ENCODE data around the gene CYS1.

CYS1 gene

DNA sequence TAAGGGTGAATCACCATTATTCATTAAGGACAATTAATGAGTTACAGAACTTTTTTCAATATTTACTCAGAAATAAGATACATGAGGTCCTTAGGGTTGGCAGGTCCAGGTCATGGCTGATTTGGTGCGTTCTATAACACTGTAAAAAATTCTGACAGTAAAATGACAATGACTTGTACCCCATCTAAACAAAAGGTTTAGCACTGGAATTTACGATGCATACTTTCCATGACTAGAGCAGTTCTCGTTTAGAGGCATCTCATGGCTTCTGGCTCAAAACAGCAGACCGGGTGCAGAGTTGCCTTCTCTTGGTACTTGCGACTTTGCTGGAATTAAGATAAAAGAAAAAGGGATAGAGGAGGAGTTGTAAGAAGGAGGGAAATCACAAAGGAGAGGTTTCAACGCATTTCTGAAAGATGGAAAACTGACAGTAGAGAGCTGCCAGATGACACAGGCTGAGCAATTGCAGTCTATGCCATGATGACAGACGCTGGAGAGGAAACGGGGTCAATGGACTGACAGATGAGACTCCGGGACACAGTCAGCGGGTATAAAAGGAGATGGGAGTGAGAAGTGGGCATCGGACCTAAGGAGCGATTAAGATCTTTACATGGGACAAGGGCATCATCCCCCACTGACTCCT lies 4.1 kb upstream of the CYS1 start:
- Mint-ChIP-seq H3K4me3 (no peak overlapping the region), H3K36me3 (ENCODE audit: low read depth) (no peaks in the 10 kb centered on the region), H3K9me3 (no peaks in the 10 kb centered on the region), H3K27ac (no peak overlapping the region), H3K4me1 (ENCODE audit: low read depth) (peaks cover 14% of the 10 kb centered on the region), H3K27me3 (ENCODE audit: low read depth) (peaks cover 70% of the 10 kb centered on the region)

GRCh38 chr2:10083692-10084211 lies 3.5 kb upstream of the CYS1 start:
- H3K4me3 Mint-ChIP-seq: no peak overlapping the region
- H3K4me1 Mint-ChIP-seq (ENCODE audit: low read depth): peaks cover 20% of the 10 kb centered on the region
- peaks cover 1% of the 10 kb centered on the region for H3K36me3 Mint-ChIP-seq (ENCODE audit: low read depth)
- no peak overlapping the region for H3K27ac Mint-ChIP-seq
- H3K27me3 Mint-ChIP-seq (ENCODE audit: low read depth): peaks cover 73% of the 10 kb centered on the region
- no peaks in the 10 kb centered on the region for H3K9me3 Mint-ChIP-seq

- Mint-ChIP-seq H3K4me3 (no peak overlapping the region), H3K27me3 (ENCODE audit: low read depth) (peaks cover 77% of the 10 kb centered on the region), H3K27ac (no peak overlapping the region), H3K4me1 (ENCODE audit: low read depth) (peaks cover 22% of the 10 kb centered on the region), H3K36me3 (ENCODE audit: low read depth) (peaks cover 1% of the 10 kb centered on the region), H3K9me3 (no peaks in the 10 kb centered on the region)
Observed at GRCh38 chr2:10083046-10083445, 2.8 kb upstream of the CYS1 start.

- Mint-ChIP-seq H3K9me3 (no peaks in the 10 kb centered on the region), H3K27ac (peak overlapping the region; percentile 22), H3K27me3 (ENCODE audit: low read depth) (peaks cover 83% of the 10 kb centered on the region), H3K4me3 (peak overlapping the region; percentile 74), H3K4me1 (ENCODE audit: low read depth) (peaks cover 27% of the 10 kb centered on the region), H3K36me3 (ENCODE audit: low read depth) (peaks cover 1% of the 10 kb centered on the region)
Observed at GRCh38 chr2:10080536-10081304, 509 bp upstream of the CYS1 start.

GRCh38 chr2:10079266-10079869 lies 843 bp downstream of the CYS1 start:
- H3K4me3 Mint-ChIP-seq: peak overlapping the region; percentile 86
- H3K36me3 Mint-ChIP-seq (ENCODE audit: low read depth): peaks cover 1% of the 10 kb centered on the region
- peak overlapping the region; percentile 42 for H3K27ac Mint-ChIP-seq
- peaks cover 24% of the 10 kb centered on the region for H3K4me1 Mint-ChIP-seq (ENCODE audit: low read depth)
- peaks cover 83% of the 10 kb centered on the region for H3K27me3 Mint-ChIP-seq (ENCODE audit: low read depth)
- no peaks in the 10 kb centered on the region for H3K9me3 Mint-ChIP-seq

DNA sequence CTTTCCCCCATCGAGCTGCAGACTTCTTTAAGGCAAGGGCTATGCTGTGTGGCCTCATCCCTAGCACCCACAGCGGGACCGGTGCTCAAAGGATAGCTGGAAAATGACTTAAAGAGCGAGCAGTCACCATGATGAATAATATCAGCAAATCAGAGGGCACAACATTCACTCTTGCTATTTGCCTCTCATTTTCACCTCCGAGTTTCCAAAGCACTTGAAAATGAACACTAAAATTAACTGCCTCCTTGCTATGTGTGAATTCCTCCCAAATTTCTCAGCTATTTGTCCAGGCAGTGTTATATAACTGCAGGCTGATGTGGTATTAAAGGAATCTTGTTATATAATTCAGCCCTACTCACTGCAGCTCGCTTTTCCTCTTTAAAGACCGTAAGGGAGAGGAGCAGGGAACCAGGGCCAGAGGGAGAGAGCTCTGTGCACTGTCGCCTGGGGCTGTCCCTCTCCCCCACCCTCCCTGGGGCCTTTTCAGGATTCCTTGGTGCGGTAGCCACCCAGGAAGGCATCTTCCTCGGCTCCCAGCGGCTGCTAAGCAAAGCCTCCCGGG lies 1.4 kb downstream of the CYS1 start:
- H3K4me3 Mint-ChIP-seq: peak overlapping the region; percentile 86
- peaks cover 1% of the 10 kb centered on the region for H3K36me3 Mint-ChIP-seq (ENCODE audit: low read depth)
- H3K9me3 Mint-ChIP-seq: no peaks in the 10 kb centered on the region
- H3K27me3 Mint-ChIP-seq (ENCODE audit: low read depth): peaks cover 83% of the 10 kb centered on the region
- H3K4me1 Mint-ChIP-seq (ENCODE audit: low read depth): peaks cover 25% of the 10 kb centered on the region
- H3K27ac Mint-ChIP-seq: peak overlapping the region; percentile 42

- Mint-ChIP-seq H3K4me1 (ENCODE audit: low read depth) (peaks cover 25% of the 10 kb centered on the region), H3K36me3 (ENCODE audit: low read depth) (peaks cover 1% of the 10 kb centered on the region), H3K27me3 (ENCODE audit: low read depth) (peaks cover 82% of the 10 kb centered on the region), H3K9me3 (no peaks in the 10 kb centered on the region), H3K4me3 (no peak overlapping the region), H3K27ac (no peak overlapping the region)
Observed at GRCh38 chr2:10078001-10078400, 2.2 kb downstream of the CYS1 start.

DNA sequence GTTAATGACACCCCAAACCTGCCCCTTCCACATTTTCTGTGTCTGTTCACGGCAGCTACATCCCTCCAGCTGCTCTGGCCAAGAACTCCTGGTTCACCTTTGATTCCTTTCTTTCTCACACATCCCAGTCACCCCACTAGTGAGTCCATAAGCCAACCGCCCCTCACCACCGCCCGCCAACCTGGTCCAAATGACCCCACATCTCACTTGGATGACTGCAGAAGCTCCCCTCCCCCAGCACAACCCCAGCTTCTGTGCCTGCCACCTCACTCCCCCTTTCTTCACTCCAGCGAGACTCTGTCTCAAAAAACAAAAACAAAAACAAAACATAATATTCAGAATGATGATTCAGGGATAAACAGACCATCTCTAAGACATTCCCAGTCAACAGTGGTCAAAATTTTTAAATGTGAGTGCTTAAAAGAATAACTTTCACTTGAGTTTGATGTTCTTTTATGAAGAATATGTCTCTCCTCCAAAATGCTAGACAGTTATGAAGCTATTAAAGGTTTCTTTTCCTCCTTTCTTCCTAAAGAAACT lies 3.2 kb downstream of the CYS1 start:
- Mint-ChIP-seq H3K27ac (no peak overlapping the region), H3K4me3 (no peak overlapping the region), H3K9me3 (no peaks in the 10 kb centered on the region), H3K27me3 (ENCODE audit: low read depth) (peaks cover 78% of the 10 kb centered on the region), H3K36me3 (ENCODE audit: low read depth) (peaks cover 1% of the 10 kb centered on the region), H3K4me1 (ENCODE audit: low read depth) (peaks cover 25% of the 10 kb centered on the region)

- H3K27me3 Mint-ChIP-seq (ENCODE audit: low read depth): peaks cover 74% of the 10 kb centered on the region
- no peak overlapping the region for H3K27ac Mint-ChIP-seq
- H3K4me1 Mint-ChIP-seq (ENCODE audit: low read depth): peaks cover 25% of the 10 kb centered on the region
- peaks cover 1% of the 10 kb centered on the region for H3K36me3 Mint-ChIP-seq (ENCODE audit: low read depth)
- no peaks in the 10 kb centered on the region for H3K9me3 Mint-ChIP-seq
- no peak overlapping the region for H3K4me3 Mint-ChIP-seq
Observed at GRCh38 chr2:10076511-10076910, 3.7 kb downstream of the CYS1 start.

DNA sequence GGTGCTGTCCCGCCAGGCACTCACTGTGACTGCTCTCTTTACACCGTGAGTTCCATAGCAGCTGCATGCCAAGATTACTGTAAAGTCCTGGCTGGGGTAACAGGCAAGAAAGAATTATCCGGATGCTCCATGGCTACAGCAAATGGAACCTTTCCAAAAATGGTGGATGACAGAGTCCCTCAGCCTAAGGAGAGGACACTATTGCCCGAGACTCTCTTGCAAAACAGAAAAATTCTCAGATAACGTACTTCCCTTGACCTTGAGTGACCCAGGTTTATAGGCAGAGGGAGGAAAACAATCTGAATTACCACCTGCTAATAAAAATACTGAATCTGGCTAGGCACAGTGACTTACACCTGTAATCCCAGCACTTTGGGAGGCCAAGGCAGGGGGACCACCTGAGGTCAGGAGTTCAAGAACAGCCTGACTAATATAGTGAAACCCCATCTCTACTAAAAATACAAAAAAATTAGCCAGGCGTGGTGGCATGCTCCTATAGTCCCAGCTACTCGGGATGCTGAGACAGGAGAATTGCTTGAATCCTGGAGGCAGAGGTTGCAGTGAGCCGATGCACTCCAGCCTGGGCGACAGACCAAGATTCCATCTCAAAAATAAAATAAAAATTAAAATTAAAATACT lies 4.5 kb downstream of the CYS1 start:
- peaks cover 17% of the 10 kb centered on the region for H3K4me1 Mint-ChIP-seq (ENCODE audit: low read depth)
- H3K27ac Mint-ChIP-seq: no peak overlapping the region
- peaks cover 1% of the 10 kb centered on the region for H3K36me3 Mint-ChIP-seq (ENCODE audit: low read depth)
- no peak overlapping the region for H3K4me3 Mint-ChIP-seq
- peaks cover 69% of the 10 kb centered on the region for H3K27me3 Mint-ChIP-seq (ENCODE audit: low read depth)
- H3K9me3 Mint-ChIP-seq: no peaks in the 10 kb centered on the region

DNA sequence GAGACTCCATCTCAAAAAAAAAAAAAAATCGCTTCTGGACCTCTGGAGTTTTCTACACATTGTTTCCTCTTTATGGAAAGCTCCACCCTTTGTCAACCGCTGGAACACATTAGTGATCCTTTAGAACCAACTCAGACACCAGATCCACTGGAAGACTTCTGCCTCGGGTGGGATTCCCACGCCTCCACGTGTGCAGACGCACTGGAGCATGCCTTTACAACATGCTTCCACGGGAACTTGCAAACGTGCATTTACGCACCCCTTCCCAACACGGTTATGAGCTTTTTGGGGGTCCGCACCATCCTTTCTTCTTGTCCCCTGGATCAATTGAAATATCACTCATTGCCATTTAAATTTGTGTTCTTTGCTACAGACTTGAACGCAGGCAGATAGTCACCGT lies 5.1 kb downstream of the CYS1 start:
- no peak overlapping the region for H3K27ac Mint-ChIP-seq
- H3K27me3 Mint-ChIP-seq (ENCODE audit: low read depth): peaks cover 69% of the 10 kb centered on the region
- no peak overlapping the region for H3K4me3 Mint-ChIP-seq
- H3K9me3 Mint-ChIP-seq: no peaks in the 10 kb centered on the region
- peaks cover 1% of the 10 kb centered on the region for H3K36me3 Mint-ChIP-seq (ENCODE audit: low read depth)
- peaks cover 17% of the 10 kb centered on the region for H3K4me1 Mint-ChIP-seq (ENCODE audit: low read depth)

DNA sequence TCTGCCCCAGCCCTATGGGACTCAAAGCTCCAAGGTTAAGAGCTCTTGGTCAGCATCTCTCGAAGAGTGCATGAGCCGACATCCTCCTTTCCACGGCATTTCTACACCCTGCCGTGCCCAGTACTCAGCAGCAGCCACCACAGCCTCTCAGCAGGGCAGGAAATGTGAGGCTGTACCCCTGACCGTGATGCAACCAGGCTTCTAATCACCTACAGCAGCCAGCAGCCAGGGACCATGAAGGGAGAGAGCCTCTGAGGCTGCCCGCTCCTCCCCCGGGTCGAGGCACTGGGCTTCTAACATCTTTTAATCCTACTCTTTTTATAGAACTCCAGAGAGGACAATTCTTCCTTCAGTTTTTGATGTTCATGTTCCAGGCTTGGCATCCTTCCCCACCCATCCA lies 6.5 kb downstream of the CYS1 start:
- H3K4me1 Mint-ChIP-seq (ENCODE audit: low read depth): peaks cover 11% of the 10 kb centered on the region
- no peak overlapping the region for H3K27ac Mint-ChIP-seq
- H3K9me3 Mint-ChIP-seq: no peaks in the 10 kb centered on the region
- H3K36me3 Mint-ChIP-seq (ENCODE audit: low read depth): no peaks in the 10 kb centered on the region
- H3K4me3 Mint-ChIP-seq: no peak overlapping the region
- peaks cover 62% of the 10 kb centered on the region for H3K27me3 Mint-ChIP-seq (ENCODE audit: low read depth)

- Mint-ChIP-seq H3K27ac (no peak overlapping the region), H3K4me3 (no peak overlapping the region), H3K27me3 (ENCODE audit: low read depth) (peaks cover 53% of the 10 kb centered on the region), H3K4me1 (ENCODE audit: low read depth) (peaks cover 9% of the 10 kb centered on the region), H3K9me3 (peaks cover 3% of the 10 kb centered on the region), H3K36me3 (ENCODE audit: low read depth) (no peaks in the 10 kb centered on the region)
Observed at GRCh38 chr2:10072656-10073480, 7.3 kb downstream of the CYS1 start.

All from T-helper 1 cell treated with Interleukin-12 subunit alpha and Interleukin-12 subunit beta and Interleukin-4 antibody, amounts not matched to agents 30 μg/mL and 1 μg/mL, for 36 hours (primary cell).